Mucosa of stomach (tissue), 1 donor: Measurements from ENCODE around the gene COMMD10.

Source experiments
- H3K27me3 ChIP-seq: one replicate; pipeline ENCODE4 v1.7.0; 2013; ENCODE audit warnings: mild to moderate bottlenecking, low read length; ENCODE audit not compliant: control insufficient read depth, insufficient read depth
- H3K36me3 ChIP-seq: one replicate; pipeline ENCODE4 v1.7.0; 2013; ENCODE audit warnings: low read length; ENCODE audit not compliant: control insufficient read depth, insufficient read depth
- H3K4me1 ChIP-seq: one replicate; pipeline ENCODE4 v1.7.0; 2013; ENCODE audit warnings: mild to moderate bottlenecking, low read length; ENCODE audit not compliant: control insufficient read depth, insufficient read depth
- H3K4me3 ChIP-seq: one replicate; pipeline ENCODE4 v1.7.0; 2013; ENCODE audit warnings: low read length
- H3K9ac ChIP-seq: one replicate; pipeline ENCODE4 v1.7.0; 2013; ENCODE audit warnings: mild to moderate bottlenecking, low read length, moderate library complexity
- H3K9me3 ChIP-seq: one replicate; pipeline ENCODE4 v1.7.0; 2013; ENCODE audit warnings: mild to moderate bottlenecking, low read length, moderate library complexity; ENCODE audit not compliant: control insufficient read depth
- donor health status: Pancreatic carcinoma.

The COMMD10 gene

DNA sequence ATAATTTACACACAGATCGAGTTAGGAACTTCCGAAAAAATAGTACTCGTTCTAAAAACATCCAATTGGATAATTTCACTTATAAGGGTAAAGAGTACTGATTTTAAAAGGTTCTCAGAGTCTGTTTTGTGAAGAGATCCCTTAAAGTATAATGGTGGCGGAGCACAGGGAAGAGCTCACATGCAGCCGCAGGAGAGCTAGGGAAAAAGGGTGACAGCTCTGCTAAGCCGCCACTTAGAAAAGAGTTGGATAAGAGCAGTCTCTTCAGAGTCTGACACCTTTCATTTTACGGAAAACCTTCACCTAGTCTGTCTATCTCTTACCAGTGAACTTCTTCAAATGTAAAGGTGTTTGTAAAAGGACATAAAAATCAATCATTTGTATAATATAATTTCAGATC lies 149.9 kb downstream of the COMMD10 start:
- H3K9ac ChIP-seq, result no peak overlapping the region
- H3K36me3 ChIP-seq, result no peaks in the 10 kb centered on the region
- H3K9me3 ChIP-seq, result no peaks in the 10 kb centered on the region
- no peaks in the 10 kb centered on the region for H3K4me1 ChIP-seq
- no peaks in the 10 kb centered on the region for H3K27me3 ChIP-seq
- H3K4me3 ChIP-seq, result no peak overlapping the region

DNA sequence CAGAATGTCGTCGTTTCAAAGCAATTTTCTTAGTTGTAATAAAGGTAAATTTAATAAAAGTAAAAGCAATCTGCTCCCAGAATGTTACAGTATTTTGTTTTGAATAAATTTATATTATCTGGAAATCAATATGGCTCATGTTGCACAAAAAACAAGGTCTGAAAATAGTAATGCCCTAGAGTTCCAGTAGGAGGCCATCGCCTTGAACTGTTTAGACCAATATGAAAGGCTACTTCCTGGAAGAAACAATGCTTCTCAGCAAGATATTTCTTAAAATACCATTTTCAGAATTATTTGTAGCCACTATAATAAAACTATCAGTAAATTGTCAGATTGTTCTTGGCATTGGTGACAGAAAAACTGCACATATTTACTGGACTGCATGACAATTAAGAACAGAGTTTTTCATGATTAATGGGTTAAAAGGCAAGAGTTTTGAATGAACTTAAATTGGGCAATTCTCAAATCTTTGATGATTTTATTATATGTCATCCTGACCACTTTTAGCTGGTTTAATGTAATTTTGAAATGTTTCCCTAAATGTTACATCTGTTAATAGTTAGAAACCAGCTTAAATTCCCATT lies 153.2 kb downstream of the COMMD10 start:
- Histone ChIP-seq H3K36me3 (no peaks in the 10 kb centered on the region), H3K4me1 (no peaks in the 10 kb centered on the region), H3K9me3 (no peaks in the 10 kb centered on the region), H3K27me3 (no peaks in the 10 kb centered on the region), H3K9ac (no peak overlapping the region), H3K4me3 (no peak overlapping the region)

DNA sequence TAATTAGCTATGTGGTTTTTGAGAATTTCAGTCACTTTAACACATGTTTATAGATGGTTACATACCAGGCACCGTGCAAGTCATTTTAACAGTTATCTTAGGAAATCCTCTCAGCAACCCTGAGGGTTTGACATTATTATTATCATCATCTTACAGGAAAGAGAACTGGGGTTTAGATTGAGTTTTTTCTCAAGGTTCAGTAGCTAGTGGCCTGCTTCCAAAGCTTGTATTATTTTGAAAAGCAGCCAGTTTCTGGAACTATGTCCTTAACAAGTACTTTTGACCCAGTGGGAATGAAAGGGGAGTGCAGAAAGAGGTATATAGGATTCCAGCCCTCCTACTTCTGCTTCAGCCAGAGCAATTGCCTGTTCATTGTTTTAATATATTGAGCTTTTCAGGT lies 157.5 kb downstream of the COMMD10 start:
- H3K4me3 ChIP-seq, result no peak overlapping the region
- no peaks in the 10 kb centered on the region for H3K9me3 ChIP-seq
- H3K4me1 ChIP-seq, result no peaks in the 10 kb centered on the region
- no peaks in the 10 kb centered on the region for H3K36me3 ChIP-seq
- H3K27me3 ChIP-seq, result no peaks in the 10 kb centered on the region
- no peak overlapping the region for H3K9ac ChIP-seq

- H3K27me3 ChIP-seq, result no peaks in the 10 kb centered on the region
- H3K36me3 ChIP-seq, result no peaks in the 10 kb centered on the region
- no peaks in the 10 kb centered on the region for H3K9me3 ChIP-seq
- no peak overlapping the region for H3K4me3 ChIP-seq
- no peak overlapping the region for H3K9ac ChIP-seq
- H3K4me1 ChIP-seq, result no peaks in the 10 kb centered on the region
These were observed 163.6 kb downstream of the COMMD10 start for GRCh38 chr5:116248432-116248831.

DNA sequence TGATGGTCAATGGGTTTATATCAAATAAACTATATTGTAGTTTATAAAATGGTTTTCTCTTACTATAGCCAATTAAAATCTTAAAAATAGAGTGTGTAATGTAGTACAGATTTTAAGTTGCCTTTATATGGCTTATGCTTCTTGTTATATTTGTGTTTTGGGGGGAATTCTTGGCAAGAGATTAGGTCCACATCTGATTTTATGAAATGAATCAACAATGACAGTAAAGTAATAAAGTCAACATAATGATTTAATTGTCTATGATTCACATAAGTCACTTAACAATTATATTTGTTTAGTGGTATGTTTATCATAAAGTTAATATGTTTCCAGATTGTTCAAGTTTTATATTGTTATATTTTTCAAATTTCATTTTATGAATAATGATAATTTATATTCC lies 164.8 kb downstream of the COMMD10 start:
- Histone ChIP-seq H3K9ac (no peak overlapping the region), H3K27me3 (no peaks in the 10 kb centered on the region), H3K4me3 (no peak overlapping the region), H3K4me1 (no peaks in the 10 kb centered on the region), H3K9me3 (no peaks in the 10 kb centered on the region), H3K36me3 (no peaks in the 10 kb centered on the region)

DNA sequence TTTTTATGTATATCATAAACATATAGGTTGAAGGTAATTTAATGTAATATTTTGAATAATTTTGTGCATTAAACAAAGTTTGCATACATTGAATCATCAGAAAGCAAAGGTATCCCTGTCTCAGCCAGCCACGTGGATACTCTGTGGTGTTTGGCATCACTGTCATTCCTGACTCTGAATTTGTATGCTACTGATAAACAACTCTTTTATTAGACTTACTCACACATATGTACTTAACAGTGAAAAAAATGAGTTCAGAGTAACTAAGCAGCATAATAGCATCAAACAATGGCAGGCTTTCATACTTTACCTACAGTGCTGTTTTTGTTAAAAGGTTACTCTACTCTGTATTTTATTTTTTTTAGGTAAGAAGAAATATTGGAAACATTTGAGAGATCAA lies 171.9 kb downstream of the COMMD10 start:
- no peaks in the 10 kb centered on the region for H3K36me3 ChIP-seq
- no peaks in the 10 kb centered on the region for H3K4me1 ChIP-seq
- H3K9ac ChIP-seq, result no peak overlapping the region
- H3K27me3 ChIP-seq, result no peaks in the 10 kb centered on the region
- no peaks in the 10 kb centered on the region for H3K9me3 ChIP-seq
- H3K4me3 ChIP-seq, result no peak overlapping the region

GRCh38 chr5:116265471-116265870 lies 180.6 kb downstream of the COMMD10 start:
- H3K4me3 ChIP-seq, result no peak overlapping the region
- no peaks in the 10 kb centered on the region for H3K4me1 ChIP-seq
- H3K9me3 ChIP-seq, result no peaks in the 10 kb centered on the region
- H3K9ac ChIP-seq, result no peak overlapping the region
- no peaks in the 10 kb centered on the region for H3K36me3 ChIP-seq
- H3K27me3 ChIP-seq, result no peaks in the 10 kb centered on the region

DNA sequence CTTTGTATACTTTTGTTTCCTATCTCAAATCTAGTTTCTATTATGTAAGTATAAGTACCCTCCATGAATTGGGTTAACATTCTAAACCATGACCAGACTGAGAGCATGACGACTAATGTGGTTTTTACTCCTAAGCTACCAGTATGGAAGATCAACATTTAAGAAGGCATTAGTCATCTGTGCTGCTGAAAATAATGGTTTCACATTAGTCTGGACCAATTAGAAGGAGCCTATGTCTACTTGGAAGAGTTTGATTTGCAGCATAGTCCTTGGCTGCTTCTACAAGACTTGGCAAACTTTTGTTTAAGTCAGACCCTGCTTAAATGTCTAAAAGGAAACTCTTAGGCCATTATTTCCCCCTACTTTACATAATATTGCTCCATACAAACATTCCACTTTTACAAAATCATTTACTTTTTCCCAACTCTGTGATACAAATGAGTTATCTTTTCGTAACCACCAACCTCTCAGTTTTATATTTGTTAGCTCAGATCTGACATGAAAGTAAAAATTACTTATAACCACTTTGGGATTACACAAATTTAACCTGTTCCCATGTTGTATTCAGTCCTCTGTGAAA lies 186.7 kb downstream of the COMMD10 start:
- H3K9ac ChIP-seq, result no peak overlapping the region
- H3K9me3 ChIP-seq, result no peaks in the 10 kb centered on the region
- H3K4me3 ChIP-seq, result no peak overlapping the region
- H3K27me3 ChIP-seq, result no peaks in the 10 kb centered on the region
- no peaks in the 10 kb centered on the region for H3K36me3 ChIP-seq
- H3K4me1 ChIP-seq, result no peaks in the 10 kb centered on the region

DNA sequence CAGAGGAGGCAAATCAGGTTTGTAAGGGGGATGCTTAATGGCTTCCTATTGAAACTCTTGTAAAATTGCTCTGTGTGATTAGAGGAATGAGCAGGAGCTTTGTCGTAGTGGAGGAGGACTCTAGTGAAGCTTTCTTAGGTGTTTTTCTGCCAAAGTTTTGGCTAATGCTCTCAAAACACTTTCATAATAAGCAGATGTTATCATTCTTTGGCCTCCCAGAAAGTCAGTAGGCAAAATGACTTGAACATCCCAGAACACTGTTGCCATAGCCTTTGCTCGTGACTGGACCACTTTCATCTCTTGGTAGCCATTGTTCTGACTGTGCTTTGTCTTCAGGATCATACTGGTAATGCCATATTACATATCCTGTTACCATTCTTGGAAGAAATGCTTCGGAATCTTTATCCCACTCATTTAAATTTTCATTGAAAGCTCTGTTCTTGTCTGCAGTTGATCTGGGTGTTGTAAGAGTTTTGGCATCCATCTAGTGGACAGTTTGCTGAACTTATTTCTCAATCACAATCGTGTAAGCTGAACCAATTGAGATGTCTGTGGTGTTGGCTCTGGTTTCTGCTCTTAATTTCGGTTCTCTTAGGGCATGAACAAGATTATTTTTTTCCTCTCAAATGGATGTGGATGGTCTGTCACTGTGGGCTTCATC lies 187.6 kb downstream of the COMMD10 start:
- no peak overlapping the region for H3K9ac ChIP-seq
- H3K36me3 ChIP-seq, result no peaks in the 10 kb centered on the region
- H3K4me3 ChIP-seq, result no peak overlapping the region
- H3K9me3 ChIP-seq, result no peaks in the 10 kb centered on the region
- no peaks in the 10 kb centered on the region for H3K27me3 ChIP-seq
- H3K4me1 ChIP-seq, result no peaks in the 10 kb centered on the region

GRCh38 chr5:116273448-116274242 lies 188.8 kb downstream of the COMMD10 start:
- H3K4me1 ChIP-seq, result no peaks in the 10 kb centered on the region
- no peaks in the 10 kb centered on the region for H3K9me3 ChIP-seq
- no peaks in the 10 kb centered on the region for H3K27me3 ChIP-seq
- H3K9ac ChIP-seq, result no peak overlapping the region
- H3K36me3 ChIP-seq, result no peaks in the 10 kb centered on the region
- no peak overlapping the region for H3K4me3 ChIP-seq

DNA sequence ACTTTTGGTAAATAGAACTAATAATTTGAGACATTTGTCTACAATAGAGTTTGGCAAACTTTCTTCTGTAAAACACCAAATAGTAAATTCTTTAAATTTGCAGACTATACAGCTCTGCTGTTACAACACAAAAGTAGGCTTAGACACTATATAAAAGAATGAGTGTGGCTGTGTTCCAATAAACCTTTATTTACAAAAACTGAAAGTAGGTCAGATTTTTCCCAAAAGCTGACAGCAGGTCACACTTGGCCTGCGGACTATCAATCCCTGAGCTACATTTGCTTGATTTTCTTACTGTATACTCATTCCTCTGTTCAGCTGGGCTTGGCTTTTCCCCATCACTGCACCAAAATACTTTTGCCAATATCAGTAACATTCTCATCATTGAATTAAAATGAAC lies 189.4 kb downstream of the COMMD10 start:
- H3K9me3 ChIP-seq, result no peaks in the 10 kb centered on the region
- H3K9ac ChIP-seq, result no peak overlapping the region
- H3K4me3 ChIP-seq, result no peak overlapping the region
- no peaks in the 10 kb centered on the region for H3K27me3 ChIP-seq
- no peaks in the 10 kb centered on the region for H3K4me1 ChIP-seq
- H3K36me3 ChIP-seq, result no peaks in the 10 kb centered on the region

- no peaks in the 10 kb centered on the region for H3K4me1 ChIP-seq
- no peak overlapping the region for H3K9ac ChIP-seq
- H3K4me3 ChIP-seq, result no peak overlapping the region
These were observed 190.5 kb downstream of the COMMD10 start for GRCh38 chr5:116275282-116275681.

More at GRCh38 chr5:116275282-116275681, 190.5 kb downstream of the COMMD10 start:
- no peaks in the 10 kb centered on the region for H3K27me3 ChIP-seq
- no peaks in the 10 kb centered on the region for H3K9me3 ChIP-seq
- no peaks in the 10 kb centered on the region for H3K36me3 ChIP-seq
